Measurements from ENCODE around the gene CMSS1.

DNA sequence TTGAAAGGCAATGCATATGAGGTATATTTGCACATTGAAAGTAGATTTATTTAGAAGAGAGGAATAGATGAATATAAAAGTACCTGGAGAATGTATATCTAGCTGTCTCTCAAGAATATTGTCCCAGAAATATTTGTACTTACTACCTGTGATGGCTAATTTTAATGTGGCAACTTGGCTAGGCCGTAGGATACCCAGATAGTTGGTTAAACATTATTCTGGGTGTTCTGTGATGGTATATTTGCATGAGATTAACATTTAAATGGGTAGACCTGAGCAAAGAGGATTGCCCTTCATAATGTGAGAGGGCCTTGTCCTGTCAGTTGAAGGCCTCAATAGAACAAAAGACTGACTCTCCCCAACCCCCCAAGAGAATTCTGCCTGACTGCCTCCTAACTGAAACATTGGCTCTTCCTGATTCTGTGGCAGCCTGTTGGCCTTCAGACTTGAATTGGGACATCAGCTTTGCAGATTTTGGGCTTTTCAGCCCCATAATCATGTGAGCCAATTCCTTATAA, 366.0 kb downstream of the CMSS1 start:
- no peak for TF ChIP-seq CTCF (IDR thresholded peaks at IDR 0.05)
- TF ChIP-seq POLR2A (IDR thresholded peaks at IDR 0.05): no peak

Measured in adrenal gland (tissue), 5 donors.